Head of caudate nucleus (tissue), 42 donors: ENCODE measurements around the gene CXCL1.

Experiments used
- DNase-seq, 42 donors: peaks; one replicate each; pipeline versions ENCODE4 v3.0.0 to v3.0.0-alpha.2; 2020 to 2021; ENCODE audit warnings: mixed read lengths in 7 of 42
- intact Hi-C: fragments of 100-400 bp; cut with DNase I; formaldehyde crosslinking; loops from one replicate; pipeline ENCODE4 v1.15.0; 2022

The CXCL1 gene

GRCh38 chr4:73902038-73902637 lies 32.9 kb downstream of the CXCL1 start:
- intact Hi-C loops = no loop called here
- DNase-seq = no peak

DNA sequence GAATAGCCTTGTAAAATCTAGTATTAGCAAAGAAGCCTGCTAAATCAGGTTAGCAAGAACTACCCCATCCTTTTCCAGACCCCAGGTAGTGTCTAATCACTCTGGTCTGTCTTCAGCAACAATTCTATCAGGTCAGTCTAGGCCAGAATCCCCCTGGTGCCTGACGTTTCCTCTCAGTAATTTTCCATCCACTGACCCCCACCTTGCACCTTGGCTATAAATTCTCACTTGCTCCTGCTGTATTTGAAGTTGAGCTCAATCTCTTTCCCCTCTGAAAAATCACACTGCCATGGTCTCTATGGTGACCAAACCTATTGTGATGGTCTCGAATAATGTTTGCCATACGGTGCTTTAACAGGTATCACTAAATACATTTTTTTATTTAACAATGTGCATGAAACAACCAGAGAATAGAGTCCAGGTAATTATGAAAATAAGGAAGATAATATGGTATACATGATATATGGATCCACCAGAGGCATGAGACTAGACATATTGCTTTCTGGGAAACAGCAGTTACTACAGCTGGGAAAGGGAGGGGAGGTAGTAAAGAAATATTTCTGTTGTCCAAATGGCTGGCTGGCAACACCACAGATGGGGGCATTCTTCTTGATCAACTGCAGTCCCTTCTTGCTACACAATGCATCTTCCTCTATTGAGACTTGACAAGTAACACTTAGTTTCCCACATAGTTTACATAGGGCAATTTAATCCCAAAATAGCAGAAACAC lies 33.8 kb downstream of the CXCL1 start:
- intact Hi-C loops = no loop called here
- no peak for DNase-seq

DNA sequence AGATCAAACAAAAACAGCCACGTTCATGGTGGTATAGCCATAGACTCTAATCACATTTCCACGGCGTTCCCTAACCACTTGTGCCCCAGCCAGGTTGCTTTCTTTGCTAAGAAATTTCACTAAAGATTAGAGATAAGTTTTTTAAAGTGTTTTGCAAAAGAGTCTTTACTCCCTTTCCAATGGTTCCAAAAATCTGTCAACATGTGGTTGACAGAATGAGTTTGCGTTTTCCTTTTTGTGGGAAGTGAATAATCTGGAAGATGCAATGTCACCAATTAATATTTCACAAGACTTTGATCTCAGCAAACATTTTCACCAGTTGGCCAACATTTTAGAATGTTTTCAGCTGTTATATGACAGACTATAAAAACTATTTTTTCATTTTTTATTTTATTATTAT lies 35.3 kb downstream of the CXCL1 start:
- no peak for DNase-seq
- intact Hi-C loops = no loop called here

- intact Hi-C loops = no loop called here
- DNase-seq = no peak
Observed at GRCh38 chr4:73908965-73909364, 39.8 kb downstream of the CXCL1 start.

GRCh38 chr4:73911746-73912145 lies 42.6 kb downstream of the CXCL1 start:
- intact Hi-C loops = no loop called here
- no peak for DNase-seq

DNA sequence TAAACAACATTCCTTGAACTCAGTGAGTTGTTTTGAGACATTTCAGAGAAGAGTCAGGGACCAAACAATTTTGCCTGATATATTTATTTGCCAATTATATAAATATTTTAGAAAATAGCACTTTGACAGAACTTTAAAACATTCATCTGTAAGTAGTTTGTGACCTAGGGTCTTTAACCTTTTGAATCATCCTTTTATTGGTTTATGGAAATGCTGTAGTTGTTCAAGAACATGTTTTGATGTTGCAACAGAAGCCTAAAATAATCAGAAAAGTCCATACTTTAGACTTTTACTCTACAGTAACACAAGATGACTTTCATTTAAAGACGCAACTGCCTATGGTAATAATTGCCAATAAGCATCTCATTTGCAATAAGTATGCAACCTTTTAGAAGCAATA lies 43.0 kb downstream of the CXCL1 start:
- intact Hi-C loops = no loop called here
- DNase-seq = no peak

GRCh38 chr4:73914071-73914470 lies 44.9 kb downstream of the CXCL1 start:
- DNase-seq = no peak
- intact Hi-C loops = no loop called here

GRCh38 chr4:73916172-73916925 lies 47.2 kb downstream of the CXCL1 start:
- intact Hi-C loops = no loop called here

GRCh38 chr4:73917081-73917501 lies 47.9 kb downstream of the CXCL1 start:
- intact Hi-C loops = no loop called here
- no peak for DNase-seq

More at GRCh38 chr4:73916172-73916925, 47.2 kb downstream of the CXCL1 start:
- DNase-seq = no peak

GRCh38 chr4:73918058-73918457 lies 48.9 kb downstream of the CXCL1 start:
- DNase-seq = no peak
- intact Hi-C loops = no loop called here

- intact Hi-C loops = no loop called here
- no peak for DNase-seq
Observed at GRCh38 chr4:73919691-73920090, 50.5 kb downstream of the CXCL1 start.
